Activated CD4-positive, alpha-beta memory T cell treated with anti-CD3 and anti-CD28 coated beads for 36 hours (primary cell): Measurements from ENCODE around the gene NIN. TPM values are rescaled to one million over a fixed set of nuclear protein-coding genes. Genes with fewer than 3 reads are reported as not detected.

Experiments used
- total RNA-seq, 2 experiments: library from RNA; stranded (reverse); gene quantifications; one replicate each; pipeline ENCODE4 v1.2.3, GENCODE V29; 2021

The NIN gene
- total RNA-seq, 2 experiments from 2014 or later: 44.7 to 44.8 TPM

Other genes starting within 250 kb of the NIN start
- 10 to 100 TPM; 13.4 to 13.5 TPM for gene SAV1, start 162.9 kb downstream of the NIN start, total RNA-seq
- gene ABHD12B, start 40.9 kb upstream of the NIN start, total RNA-seq: not detected
- gene PYGL, start 113.3 kb upstream of the NIN start, total RNA-seq: 1 to 10 TPM in 1 of 2 experiments, under 1 TPM in 1; 0.71 to 1.2 TPM